GM10266 (cell line): ENCODE measurements around the gene CASZ1.

ENCODE experiments used
- DNase-seq: peaks from one replicate; pipeline ENCODE4 v3.0.0; 2012; ENCODE audit errors: extremely low spot score
- CTCF ChIP-seq: IDR thresholded peaks from 2 replicates; pipeline ENCODE4 v1.5.1; 2012; ENCODE audit warnings: mild to moderate bottlenecking, low read depth; ENCODE audit not compliant: control insufficient read depth, insufficient read depth; ENCODE audit errors: missing control alignments

Gene CASZ1

GRCh38 chr1:10687782-10688408, 108.6 kb downstream of the CASZ1 start:
- no peak for DNase-seq
- no peak for TF ChIP-seq CTCF

GRCh38 chr1:10687251-10687651, 109.2 kb downstream of the CASZ1 start:
- no peak for DNase-seq
- no peak for TF ChIP-seq CTCF

GRCh38 chr1:10686404-10687040, 109.9 kb downstream of the CASZ1 start:
- no peak for DNase-seq
- no peak for TF ChIP-seq CTCF

- TF ChIP-seq CTCF = no peak
- no peak for DNase-seq
Measured at GRCh38 chr1:10685808-10686403, 110.5 kb downstream of the CASZ1 start.

DNA sequence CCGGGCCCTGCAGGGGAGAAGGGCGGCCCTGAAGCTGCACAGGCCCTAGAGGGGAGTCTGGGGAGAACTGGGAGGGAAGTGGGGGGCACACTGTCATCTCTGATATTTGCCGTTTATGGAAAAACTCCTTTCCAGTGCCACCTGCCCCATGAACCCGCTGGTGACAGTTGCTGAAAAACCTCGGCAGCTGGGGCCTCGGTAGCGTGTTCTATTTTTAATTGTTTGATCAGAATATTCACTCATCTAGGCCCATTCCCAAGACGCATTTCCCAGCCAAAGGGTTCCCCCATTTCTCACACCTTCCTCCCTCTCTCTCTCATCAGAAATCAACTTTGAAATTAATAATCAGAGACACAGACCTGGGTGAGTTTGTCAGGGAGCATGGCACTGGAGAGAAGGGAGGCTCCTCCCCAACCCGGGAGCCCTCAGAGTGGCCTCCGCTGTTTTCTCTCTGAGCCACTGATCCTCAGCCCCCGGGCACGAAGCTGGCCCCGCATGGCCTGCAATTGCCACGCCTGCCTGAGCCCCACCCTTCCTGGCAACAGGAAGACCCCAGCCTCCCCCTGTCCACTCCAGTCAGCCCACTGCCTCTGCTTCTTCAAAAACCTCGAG, 111.1 kb downstream of the CASZ1 start:
- TF ChIP-seq CTCF = no peak
- DNase-seq = no peak

DNA sequence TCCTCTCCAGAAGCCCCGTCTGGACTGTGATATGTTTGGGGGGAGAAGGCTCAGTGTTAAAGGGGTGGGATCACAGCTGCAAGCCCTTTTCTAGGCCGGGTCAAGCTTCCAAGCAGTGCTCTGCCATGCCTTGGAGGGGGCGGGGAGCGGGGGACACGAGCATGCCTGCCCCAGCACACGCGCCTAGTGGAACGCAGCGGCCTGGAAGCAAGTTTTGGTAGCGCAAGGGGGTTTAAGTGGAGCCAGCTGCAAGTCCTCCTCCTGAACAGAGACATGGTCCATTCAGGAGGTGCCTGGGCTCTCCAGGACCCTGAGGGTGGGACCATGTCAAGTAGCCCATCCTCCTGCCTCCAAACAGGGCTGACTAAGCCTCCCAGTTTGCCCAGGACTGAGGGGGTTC, 112.2 kb downstream of the CASZ1 start:
- DNase-seq = no peak
- TF ChIP-seq CTCF = no peak
